Loucy (cell line): ENCODE data around the gene NAT8L.

Experiments used
- EZH2phosphoT487 ChIP-seq: fragments of 200-600 bp; IDR thresholded peaks from 2 replicates; pipeline ENCODE4 v1.6.1; 2018; ENCODE audit warnings: antibody characterized with exemption, mild to moderate bottlenecking, moderate library complexity, borderline replicate concordance
- TF ChIP-seq, protein P1 (sequence below): fragments of 200-600 bp; sonication (generic); conservative IDR thresholded peaks from 2 replicates; pipeline ENCODE4 v1.5.1; 2014; ENCODE audit warnings: mild to moderate bottlenecking, antibody characterized with exemption, low read length

DNA sequence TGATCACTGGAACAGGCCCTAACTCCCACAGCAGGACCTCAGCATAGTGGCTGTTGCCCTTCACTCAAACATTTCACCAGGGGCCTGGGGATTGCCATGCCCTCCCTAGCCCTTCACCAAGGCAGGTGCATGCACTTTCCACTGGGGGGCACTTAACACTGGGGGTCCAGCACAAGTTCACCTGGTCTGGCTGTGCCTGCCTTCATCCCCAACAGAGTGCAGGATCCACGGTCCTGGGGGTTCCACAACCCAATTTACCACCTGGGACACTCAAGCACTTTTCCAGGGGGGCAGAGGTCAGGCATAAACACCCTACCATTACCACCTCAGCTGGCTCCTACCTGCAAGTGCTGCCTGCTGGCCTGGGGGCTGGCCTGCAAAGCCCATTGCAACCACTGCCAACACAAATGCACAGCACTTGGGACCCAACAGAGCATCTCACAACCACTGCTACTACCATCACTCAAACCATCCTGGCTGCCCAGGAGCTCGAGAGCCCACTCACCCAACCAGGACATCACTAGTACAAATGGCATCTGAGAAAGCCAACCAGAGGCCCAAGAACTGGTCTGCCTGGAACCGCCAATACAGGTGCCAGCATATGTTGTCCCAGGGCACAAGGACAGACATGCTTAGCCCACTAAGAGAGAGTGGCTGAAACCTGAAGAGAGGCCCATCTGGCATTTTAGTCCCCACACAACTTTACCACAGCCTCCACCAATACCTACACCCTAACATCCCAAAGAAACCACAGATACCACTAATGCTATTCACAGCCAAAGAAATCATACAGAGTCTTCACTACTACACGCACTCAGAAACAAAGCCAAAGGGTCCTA, 43.1 kb downstream of the NAT8L start:
- TF ChIP-seq, protein P1, sequence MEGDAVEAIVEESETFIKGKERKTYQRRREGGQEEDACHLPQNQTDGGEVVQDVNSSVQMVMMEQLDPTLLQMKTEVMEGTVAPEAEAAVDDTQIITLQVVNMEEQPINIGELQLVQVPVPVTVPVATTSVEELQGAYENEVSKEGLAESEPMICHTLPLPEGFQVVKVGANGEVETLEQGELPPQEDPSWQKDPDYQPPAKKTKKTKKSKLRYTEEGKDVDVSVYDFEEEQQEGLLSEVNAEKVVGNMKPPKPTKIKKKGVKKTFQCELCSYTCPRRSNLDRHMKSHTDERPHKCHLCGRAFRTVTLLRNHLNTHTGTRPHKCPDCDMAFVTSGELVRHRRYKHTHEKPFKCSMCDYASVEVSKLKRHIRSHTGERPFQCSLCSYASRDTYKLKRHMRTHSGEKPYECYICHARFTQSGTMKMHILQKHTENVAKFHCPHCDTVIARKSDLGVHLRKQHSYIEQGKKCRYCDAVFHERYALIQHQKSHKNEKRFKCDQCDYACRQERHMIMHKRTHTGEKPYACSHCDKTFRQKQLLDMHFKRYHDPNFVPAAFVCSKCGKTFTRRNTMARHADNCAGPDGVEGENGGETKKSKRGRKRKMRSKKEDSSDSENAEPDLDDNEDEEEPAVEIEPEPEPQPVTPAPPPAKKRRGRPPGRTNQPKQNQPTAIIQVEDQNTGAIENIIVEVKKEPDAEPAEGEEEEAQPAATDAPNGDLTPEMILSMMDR, result no peak
- TF ChIP-seq EZH2phosphoT487, result no peak
